ENCODE measurements around the gene TBC1D19.

The TBC1D19 gene

DNA sequence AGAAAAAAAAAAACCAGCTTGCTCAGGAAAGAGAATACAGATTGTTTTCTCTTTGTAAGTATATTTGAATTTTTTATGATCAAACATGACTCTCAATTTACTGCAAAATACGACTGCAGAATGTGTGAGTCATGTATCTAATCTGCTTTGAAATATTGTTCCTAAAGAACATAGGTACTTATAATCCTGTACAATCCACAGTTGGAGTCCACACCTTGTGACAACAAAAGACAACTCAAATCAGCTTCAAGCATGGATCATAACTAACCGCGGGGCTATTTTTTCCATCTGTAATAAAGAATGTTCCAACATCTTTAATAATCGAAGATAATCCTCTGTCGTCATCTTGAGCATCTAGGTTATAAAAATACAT lies 198.9 kb downstream of the TBC1D19 start:
- no peak overlapping the region for H3K4me3 ChIP-seq (ENCODE audit: low read depth, low read length)

DNA sequence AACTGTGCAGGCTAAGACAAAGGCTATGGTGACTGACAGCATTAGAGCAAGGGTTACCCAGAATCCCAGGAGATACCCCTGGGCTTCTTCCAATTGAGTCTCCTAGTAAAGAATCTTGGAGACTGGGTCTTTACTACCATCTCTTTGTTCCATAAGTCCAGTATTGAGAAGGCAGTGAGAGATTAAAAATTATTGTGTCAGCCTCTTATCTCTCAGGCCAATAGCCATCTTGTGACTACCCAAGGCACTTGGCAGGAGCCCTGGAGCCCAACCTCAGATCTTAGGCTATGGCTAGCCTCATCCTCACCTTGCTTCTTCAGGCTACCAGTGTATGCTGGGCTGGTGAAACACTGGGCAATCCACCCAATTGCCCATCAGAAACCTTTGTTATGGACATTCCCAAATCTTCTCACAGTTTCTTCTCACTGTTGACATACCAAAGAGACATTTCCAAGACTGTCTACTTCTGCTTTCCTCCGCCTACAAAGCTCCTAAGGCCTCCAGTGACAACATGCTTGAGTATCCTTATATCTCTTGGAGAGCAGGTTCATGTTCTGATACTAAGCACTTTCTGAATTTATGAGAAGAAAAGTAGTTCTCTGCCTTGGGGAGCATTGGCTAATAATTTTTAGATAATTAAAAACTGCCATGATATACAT lies 200.5 kb downstream of the TBC1D19 start:
- TF ChIP-seq, protein P1, sequence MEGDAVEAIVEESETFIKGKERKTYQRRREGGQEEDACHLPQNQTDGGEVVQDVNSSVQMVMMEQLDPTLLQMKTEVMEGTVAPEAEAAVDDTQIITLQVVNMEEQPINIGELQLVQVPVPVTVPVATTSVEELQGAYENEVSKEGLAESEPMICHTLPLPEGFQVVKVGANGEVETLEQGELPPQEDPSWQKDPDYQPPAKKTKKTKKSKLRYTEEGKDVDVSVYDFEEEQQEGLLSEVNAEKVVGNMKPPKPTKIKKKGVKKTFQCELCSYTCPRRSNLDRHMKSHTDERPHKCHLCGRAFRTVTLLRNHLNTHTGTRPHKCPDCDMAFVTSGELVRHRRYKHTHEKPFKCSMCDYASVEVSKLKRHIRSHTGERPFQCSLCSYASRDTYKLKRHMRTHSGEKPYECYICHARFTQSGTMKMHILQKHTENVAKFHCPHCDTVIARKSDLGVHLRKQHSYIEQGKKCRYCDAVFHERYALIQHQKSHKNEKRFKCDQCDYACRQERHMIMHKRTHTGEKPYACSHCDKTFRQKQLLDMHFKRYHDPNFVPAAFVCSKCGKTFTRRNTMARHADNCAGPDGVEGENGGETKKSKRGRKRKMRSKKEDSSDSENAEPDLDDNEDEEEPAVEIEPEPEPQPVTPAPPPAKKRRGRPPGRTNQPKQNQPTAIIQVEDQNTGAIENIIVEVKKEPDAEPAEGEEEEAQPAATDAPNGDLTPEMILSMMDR (IDR thresholded peaks at IDR 0.05; ENCODE audit: low read depth, low read length, missing control alignments): no peak
- no peak for DNase-seq (ENCODE audit: low read depth)
- no peak overlapping the region for H3K4me3 ChIP-seq (ENCODE audit: low read depth, low read length)

More for the DNA sequence above, 198.9 kb downstream of the TBC1D19 start:
- DNase-seq (ENCODE audit: low read depth): no peak
- TF ChIP-seq, protein P1 (IDR thresholded peaks at IDR 0.05; ENCODE audit: low read depth, low read length, missing control alignments): no peak

- no peak for DNase-seq (ENCODE audit: low read depth)
- TF ChIP-seq, protein P1 (IDR thresholded peaks at IDR 0.05; ENCODE audit: low read depth, low read length, missing control alignments): no peak
- H3K4me3 ChIP-seq (ENCODE audit: low read depth, low read length): no peak overlapping the region
These were observed 201.4 kb downstream of the TBC1D19 start for GRCh38 chr4:26785312-26785711.

DNA sequence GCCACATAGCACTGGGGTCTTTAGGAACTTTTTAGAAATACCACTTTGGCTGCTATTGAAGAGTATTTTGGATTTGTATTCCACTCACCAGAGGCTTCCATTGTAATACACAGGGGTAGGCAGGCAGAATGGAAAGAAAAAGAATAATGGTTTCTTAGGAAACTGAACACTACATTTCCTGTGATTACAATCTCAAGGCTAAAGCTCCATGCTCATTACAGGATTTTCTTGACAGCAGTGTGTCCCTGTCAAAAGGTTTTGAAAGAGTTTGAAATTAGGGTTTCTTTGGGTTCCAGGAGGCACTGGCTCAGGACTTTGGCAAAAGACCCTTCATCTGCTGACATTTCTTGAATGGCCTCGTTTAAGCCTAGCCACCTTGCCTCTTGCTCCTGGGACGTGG lies 201.9 kb downstream of the TBC1D19 start:
- TF ChIP-seq, protein P1 (IDR thresholded peaks at IDR 0.05; ENCODE audit: low read depth, low read length, missing control alignments): no peak
- DNase-seq (ENCODE audit: low read depth): no peak
- H3K4me3 ChIP-seq (ENCODE audit: low read depth, low read length): no peak overlapping the region

GRCh38 chr4:26786916-26787315 lies 203.0 kb downstream of the TBC1D19 start:
- no peak overlapping the region for H3K4me3 ChIP-seq (ENCODE audit: low read depth, low read length)
- no peak for DNase-seq (ENCODE audit: low read depth)
- TF ChIP-seq, protein P1 (IDR thresholded peaks at IDR 0.05; ENCODE audit: low read depth, low read length, missing control alignments): no peak

- H3K4me3 ChIP-seq (ENCODE audit: low read depth, low read length): no peak overlapping the region
- no peak for DNase-seq (ENCODE audit: low read depth)
- TF ChIP-seq, protein P1 (IDR thresholded peaks at IDR 0.05; ENCODE audit: low read depth, low read length, missing control alignments): peak; percentile 39
These were observed 203.8 kb downstream of the TBC1D19 start for GRCh38 chr4:26787461-26788340.
